HEK293 (cell line): ENCODE data around the gene LY6G6D.
A peak's percentile ranks its signal among the peaks of the same experiment; 100 is the strongest.

Source experiments
- CTCF ChIA-PET: fragments of 350-600 bp; formaldehyde crosslinking; extraction: SDS; loops from one replicate; lab custom pipeline; 2021; ENCODE audit warnings: antibody characterized with exemption; lab: Yijun Ruan, JAX
- POLR2A ChIA-PET: fragments of 300-600 bp; formaldehyde crosslinking; extraction: SDS; loops from one replicate; lab custom pipeline; 2020; ENCODE audit warnings: antibody characterized with exemption, inconsistent platforms; lab: Yijun Ruan, JAX
- H3K27ac ChIP-seq: fragments of 200-500 bp; sonication (Bioruptor generic); 2 replicates; pipeline ENCODE4 v1.5.1; 2014; ENCODE audit warnings: low read depth, low read length, control low read depth, inconsistent platforms; ENCODE audit errors: extremely low read depth
- H3K36me3 ChIP-seq, 2 experiments: fragments of 200-500 bp in 1 of 2; sonication (Bioruptor generic) in 1 of 2; 1 replicate in 1 of 2; 2 replicates in 1 of 2; pipeline ENCODE4 v1.5.1; 2014 to 2017; ENCODE audit warnings: inconsistent platforms in 2 of 2, low read length in 2 of 2; ENCODE audit not compliant: control insufficient read depth in 2 of 2, insufficient read depth in 1 of 2
- H3K4me1 ChIP-seq: fragments of 200-500 bp; sonication (Bioruptor generic); 2 replicates; pipeline ENCODE4 v1.5.1; 2014; ENCODE audit warnings: mild to moderate bottlenecking, low read length, inconsistent platforms; ENCODE audit not compliant: control insufficient read depth, insufficient read depth
- H3K4me3 ChIP-seq: 2 replicates; pipeline ENCODE4 v1.5.1; 2011; ENCODE audit warnings: low read depth, mild to moderate bottlenecking, control low read depth, low read length, moderate library complexity
- H3K9me3 ChIP-seq: fragments of 200-500 bp; sonication (Bioruptor generic); 2 replicates; pipeline ENCODE4 v1.5.1; 2014; ENCODE audit warnings: low read depth, low read length, inconsistent platforms; ENCODE audit not compliant: control insufficient read depth, insufficient read depth
- CTCF ChIP-seq: fragments of 450-650 bp; formaldehyde crosslinking; IDR thresholded peaks from 2 replicates; pipeline ENCODE4 v1.5.1; 2016; ENCODE audit warnings: missing biosample characterization, missing genetic modification characterization
- FEZF1 ChIP-seq: fragments of 450-650 bp; formaldehyde crosslinking; IDR thresholded peaks from 2 replicates; pipeline ENCODE4 v1.5.1; 2016; ENCODE audit warnings: missing biosample characterization, missing genetic modification characterization
- MYNN ChIP-seq: fragments of 450-650 bp; formaldehyde crosslinking; IDR thresholded peaks from 2 replicates; pipeline ENCODE4 v1.5.1; 2016; ENCODE audit warnings: missing biosample characterization, missing genetic modification characterization, borderline replicate concordance
- PATZ1 ChIP-seq: fragments of 450-650 bp; formaldehyde crosslinking; IDR thresholded peaks from 2 replicates; pipeline ENCODE4 v1.5.1; 2016; ENCODE audit warnings: missing biosample characterization, missing genetic modification characterization
- PRDM6 ChIP-seq: fragments of 450-650 bp; formaldehyde crosslinking; IDR thresholded peaks from 2 replicates; pipeline ENCODE4 v1.5.1; 2017; ENCODE audit warnings: missing biosample characterization, missing genetic modification characterization
- REPIN1 ChIP-seq: fragments of 450-650 bp; formaldehyde crosslinking; IDR thresholded peaks from 2 replicates; pipeline ENCODE4 v1.5.1; 2017; ENCODE audit warnings: missing biosample characterization, missing genetic modification characterization, low read depth
- SCRT1 ChIP-seq: fragments of 450-650 bp; formaldehyde crosslinking; IDR thresholded peaks from 2 replicates; pipeline ENCODE4 v1.5.1; 2016; ENCODE audit warnings: missing biosample characterization, missing genetic modification characterization, borderline replicate concordance
- ZBTB48 ChIP-seq: fragments of 450-650 bp; formaldehyde crosslinking; IDR thresholded peaks from 2 replicates; pipeline ENCODE4 v1.5.1; 2016; ENCODE audit warnings: missing biosample characterization, missing genetic modification characterization
- ZBTB8A ChIP-seq: fragments of 450-650 bp; formaldehyde crosslinking; IDR thresholded peaks from 2 replicates; pipeline ENCODE4 v1.5.1; 2016; ENCODE audit warnings: missing biosample characterization, missing genetic modification characterization
- ZFP41 ChIP-seq: fragments of 450-650 bp; formaldehyde crosslinking; IDR thresholded peaks from 2 replicates; pipeline ENCODE4 v1.5.1; 2016; ENCODE audit warnings: missing biosample characterization, missing genetic modification characterization, borderline replicate concordance
- ZFP69B ChIP-seq: fragments of 450-650 bp; formaldehyde crosslinking; IDR thresholded peaks from 2 replicates; pipeline ENCODE4 v1.5.1; 2016; ENCODE audit warnings: missing biosample characterization, missing genetic modification characterization
- ZNF2 ChIP-seq: fragments of 450-650 bp; formaldehyde crosslinking; IDR thresholded peaks from 2 replicates; pipeline ENCODE4 v1.5.1; 2016; ENCODE audit warnings: missing biosample characterization, missing genetic modification characterization
- ZNF248 ChIP-seq: fragments of 450-650 bp; formaldehyde crosslinking; IDR thresholded peaks from 2 replicates; pipeline ENCODE4 v1.5.1; 2017; ENCODE audit warnings: missing biosample characterization, missing genetic modification characterization
- ZNF274 ChIP-seq, 2 experiments: fragments of 200-500 bp in 1 of 2; fragments of 450-650 bp in 1 of 2; sonication (Bioruptor generic) in 1 of 2; formaldehyde crosslinking in 1 of 2; IDR thresholded peaks; 2 replicates each; pipeline versions ENCODE4 v1.5.1 to v1.6.1; 2014 to 2016; ENCODE audit warnings: borderline replicate concordance in 1 of 2, inconsistent platforms in 1 of 2, low read length in 1 of 2, missing biosample characterization in 1 of 2, missing genetic modification characterization in 1 of 2
- ZNF280D ChIP-seq: fragments of 450-650 bp; formaldehyde crosslinking; IDR thresholded peaks from 2 replicates; pipeline ENCODE4 v1.5.1; 2016; ENCODE audit warnings: missing biosample characterization, missing genetic modification characterization
- ZNF366 ChIP-seq: fragments of 450-650 bp; formaldehyde crosslinking; conservative IDR thresholded peaks from 2 replicates; pipeline ENCODE4 v1.5.1; 2016; ENCODE audit warnings: missing biosample characterization, missing genetic modification characterization
- ZNF473 ChIP-seq: fragments of 450-650 bp; formaldehyde crosslinking; IDR thresholded peaks from 2 replicates; pipeline ENCODE4 v1.5.1; 2017; ENCODE audit warnings: missing biosample characterization, missing genetic modification characterization
- ZNF48 ChIP-seq: fragments of 450-650 bp; formaldehyde crosslinking; IDR thresholded peaks from 2 replicates; pipeline ENCODE4 v1.5.1; 2016; ENCODE audit warnings: missing biosample characterization, missing genetic modification characterization
- ZNF521 ChIP-seq: fragments of 450-650 bp; formaldehyde crosslinking; IDR thresholded peaks from 2 replicates; pipeline ENCODE4 v1.5.1; 2017; ENCODE audit warnings: missing biosample characterization, mild to moderate bottlenecking, missing genetic modification characterization
- ZNF558 ChIP-seq: fragments of 450-650 bp; formaldehyde crosslinking; IDR thresholded peaks from 2 replicates; pipeline ENCODE4 v1.5.1; 2016; ENCODE audit warnings: missing biosample characterization, missing genetic modification characterization
- ZNF561 ChIP-seq: fragments of 450-650 bp; IDR thresholded peaks from 2 replicates; pipeline ENCODE4 v1.5.1; 2018; ENCODE audit warnings: missing biosample characterization, missing genetic modification characterization, borderline replicate concordance
- ZNF610 ChIP-seq: fragments of 450-650 bp; formaldehyde crosslinking; IDR thresholded peaks from 2 replicates; pipeline ENCODE4 v1.5.1; 2016; ENCODE audit warnings: missing biosample characterization, missing genetic modification characterization, borderline replicate concordance
- ZNF621 ChIP-seq: fragments of 450-650 bp; formaldehyde crosslinking; IDR thresholded peaks from 2 replicates; pipeline ENCODE4 v1.5.1; 2017; ENCODE audit warnings: missing biosample characterization, missing genetic modification characterization
- ZNF645 ChIP-seq: fragments of 450-650 bp; formaldehyde crosslinking; IDR thresholded peaks from 2 replicates; pipeline ENCODE4; 2016; ENCODE audit warnings: missing biosample characterization, missing genetic modification characterization
- ZNF76 ChIP-seq: fragments of 450-650 bp; formaldehyde crosslinking; IDR thresholded peaks from 2 replicates; pipeline ENCODE4; 2016; ENCODE audit warnings: low read depth, missing biosample characterization, missing genetic modification characterization, borderline replicate concordance
- ZSCAN4 ChIP-seq: fragments of 450-650 bp; formaldehyde crosslinking; IDR thresholded peaks from 2 replicates; pipeline ENCODE4 v1.5.1; 2017; ENCODE audit warnings: missing biosample characterization, missing genetic modification characterization

Gene LY6G6D

GRCh38 chr6:31666337-31666965, 48.7 kb upstream of the LY6G6D start:
- peaks cover 35 to 71% of the 10 kb centered on the region in 2 experiments for H3K36me3 ChIP-seq
- ChIA-PET CTCF (interaction anchor here (0.6 to 1.3 kb wide), 6 partner anchors 12 to 82 kb away, joined by 3 to 5 read pairs (median 4); partner anchors contain the start of gene LY6G5C), POLR2A (interaction anchor here (0.6 to 7.4 kb wide), 6 partner anchors 9 to 168 kb away, joined by 3 to 180 read pairs (median 5); partner anchors contain the start of genes ABHD16A, APOM, BAG6 and HSPA1B)
- 0 out of 2 replicates have a peak, but pooled peaks cover 4% of the 10 kb centered on the region for H3K4me1 ChIP-seq
- peak overlapping the region; percentile 73 for H3K27ac ChIP-seq
- peak overlapping the region; percentile 92 for H3K4me3 ChIP-seq
- H3K9me3 ChIP-seq, result no peaks in the 10 kb centered on the region
- no peak for TF ChIP-seq PRDM6 (tag by site-specific recombination)
- no peak for TF ChIP-seq FEZF1
- no peak for TF ChIP-seq ZNF610 (tag by site-specific recombination)
- TF ChIP-seq ZNF280D, result no peak
- no peak for TF ChIP-seq ZNF248 (tag by site-specific recombination)
- no peak for TF ChIP-seq ZNF561
- no peak for TF ChIP-seq ZNF2 (tag by site-specific recombination)
- no peak for TF ChIP-seq CTCF (tag by site-specific recombination)
- no peak for TF ChIP-seq ZNF621 (tag by site-specific recombination)
- no peak for TF ChIP-seq ZNF76 (tag by site-specific recombination)
- peak; percentile 36 for TF ChIP-seq ZBTB48
- no peak for TF ChIP-seq MYNN
- TF ChIP-seq ZFP69B, result no peak
- TF ChIP-seq PATZ1 (tag by site-specific recombination), result no peak
- no peak for TF ChIP-seq ZNF274 (IDR thresholded peaks at IDR 0.05; ENCODE audit: low read length)
- no peak for TF ChIP-seq ZNF274 (tag by site-specific recombination; IDR thresholded peaks at IDR 0.05; ENCODE audit: borderline replicate concordance)
- no peak for TF ChIP-seq ZBTB8A (tag by site-specific recombination)
- no peak for TF ChIP-seq ZNF473 (tag by site-specific recombination)
- no peak for TF ChIP-seq ZNF558 (tag by site-specific recombination)
- TF ChIP-seq REPIN1 (tag by site-specific recombination), result no peak
- no peak for TF ChIP-seq SCRT1 (tag by site-specific recombination)
- no peak for TF ChIP-seq ZFP41
- TF ChIP-seq ZNF645 (tag by site-specific recombination), result no peak
- no peak for TF ChIP-seq ZNF366
- no peak for TF ChIP-seq ZNF521 (tag by site-specific recombination)
- TF ChIP-seq ZNF48 (tag by site-specific recombination), result no peak
- TF ChIP-seq ZSCAN4 (tag by site-specific recombination), result no peak
